GM12878 (cell line): ENCODE data around the gene RENBP. TPM values are rescaled to one million over a fixed set of nuclear protein-coding genes. Genes with fewer than 3 reads are reported as not detected.

Experiments used
- ATAC-seq: fragments of 200-7000 bp; cut with Tn5 transposase; 3 replicates; pipeline ENCODE4 v1.9.1; 2020; ENCODE audit warnings: mild to moderate bottlenecking, moderate library complexity
- BruUV-seq: library from RNA; stranded (reverse); fragments of 400-500 nt; replicated peaks from 2 replicates; lab custom pipeline; 2021; lab: Mats Ljungman, UMichigan
- CTCF ChIA-PET: fragments of 300-600 bp; sonication (Branson Sonifier 250); formaldehyde crosslinking; extraction: SDS; loops from one replicate; lab custom pipeline; 2021; ENCODE audit warnings: inconsistent platforms; lab: Yijun Ruan, JAX
- POLR2A ChIA-PET: fragments of 350-600 bp; formaldehyde crosslinking; extraction: SDS; loops from one replicate; lab custom pipeline; 2021; ENCODE audit warnings: inconsistent platforms; lab: Charles Lee
- RAD21 ChIA-PET: fragments of 300-600 bp; sonication (Branson Sonifier 250); formaldehyde crosslinking; loops from one replicate; lab custom pipeline; 2023; ENCODE audit warnings: antibody characterized with exemption; ENCODE audit not compliant: unreplicated experiment; lab: Charles Lee
- SMC1A ChIA-PET: fragments of 300-600 bp; sonication (Branson Sonifier 250); formaldehyde crosslinking; loops from one replicate; lab custom pipeline; 2023; ENCODE audit not compliant: unreplicated experiment, uncharacterized antibody; lab: Charles Lee
- DNase-seq: peaks from one replicate; pipeline ENCODE4 v3.0.0-alpha.2; 2011; ENCODE audit warnings: low read depth, low spot score
- FAIRE-seq: peaks from 3 replicates; lab custom pipeline; 2011; peaks lifted over from hg19 to GRCh38; lab: Jason Lieb, UNC
- H2AFZ ChIP-seq: 2 replicates; pipeline ENCODE4 v1.6.0; 2011; ENCODE audit warnings: low read depth, low read length, control low read depth; ENCODE audit not compliant: control insufficient read depth
- H3K27ac ChIP-seq: 2 replicates; pipeline ENCODE4 v1.5.1; 2011; ENCODE audit warnings: control low read depth; ENCODE audit not compliant: control insufficient read depth, insufficient read depth
- H3K27me3 ChIP-seq, 2 experiments: replicated peaks in 1 of 2; 2 replicates each; pipeline versions ENCODE4 v1.6.0 to v1.6.1; 2011; ENCODE audit warnings: low read length in 1 of 2; ENCODE audit not compliant: control insufficient read depth in 2 of 2, insufficient read depth in 2 of 2
- H3K36me3 ChIP-seq, 2 experiments: 2 replicates each; pipeline ENCODE4 v1.5.1; 2011; ENCODE audit warnings: low read length in 1 of 2; ENCODE audit not compliant: control insufficient read depth in 2 of 2, insufficient read depth in 2 of 2
- H3K4me1 ChIP-seq: 2 replicates; pipeline ENCODE4 v1.6.1; 2011; ENCODE audit warnings: mild to moderate bottlenecking, low read length, moderate library complexity, mixed read lengths; ENCODE audit not compliant: control insufficient read depth, insufficient read depth
- H3K4me2 ChIP-seq: 2 replicates; pipeline ENCODE4 v1.6.0; 2011; ENCODE audit warnings: control low read depth; ENCODE audit not compliant: control insufficient read depth, insufficient read depth
- H3K4me3 ChIP-seq: fragments of 200-600 bp; sonication (generic); 2 replicates; pipeline ENCODE4 v1.5.1; 2016
- H3K79me2 ChIP-seq: 2 replicates; pipeline ENCODE4 v1.6.0; 2011; ENCODE audit warnings: low read length; ENCODE audit not compliant: control insufficient read depth, insufficient read depth
- H3K9ac ChIP-seq: 2 replicates; pipeline ENCODE4 v1.8.0; 2011; ENCODE audit warnings: low read length, control low read depth, mixed read lengths; ENCODE audit not compliant: control insufficient read depth, insufficient read depth
- H3K9me3 ChIP-seq: replicated peaks from 3 replicates; pipeline ENCODE4 v1.5.1; 2011; ENCODE audit warnings: mild to moderate bottlenecking, low read length; ENCODE audit not compliant: control insufficient read depth, insufficient read depth
- H4K20me1 ChIP-seq: 2 replicates; pipeline ENCODE4 v1.6.0; 2011; ENCODE audit not compliant: control insufficient read depth, insufficient read depth
- CBX5 ChIP-seq: sonication (generic); IDR thresholded peaks from 2 replicates; pipeline ENCODE4 v1.6.1; 2016; ENCODE audit warnings: low read depth, moderate library complexity, mild to moderate bottlenecking, inconsistent platforms
- FOXM1 ChIP-seq: IDR thresholded peaks from 2 replicates; pipeline ENCODE4 v1.6.1; 2012; ENCODE audit warnings: low read depth, mild to moderate bottlenecking, inconsistent platforms, low read length, moderate library complexity
- GABPA ChIP-seq: IDR thresholded peaks from 2 replicates; pipeline ENCODE4 v1.6.1; 2014; ENCODE audit warnings: antibody characterized with exemption, low read depth, mild to moderate bottlenecking, inconsistent platforms
- HDAC2 ChIP-seq: fragments of 200-600 bp; sonication (generic); IDR thresholded peaks from 2 replicates; pipeline ENCODE4 v1.6.1; 2017
- MTA2 ChIP-seq: fragments of 450-650 bp; IDR thresholded peaks from 2 replicates; pipeline ENCODE4 v1.6.1; 2016; ENCODE audit warnings: low read depth, mild to moderate bottlenecking, moderate library complexity
- PML ChIP-seq: IDR thresholded peaks from 2 replicates; pipeline ENCODE4 v1.6.1; 2012; ENCODE audit warnings: low read length, inconsistent platforms
- RFX5 ChIP-seq: IDR thresholded peaks from 2 replicates; pipeline ENCODE4 v1.6.1; 2011; ENCODE audit warnings: low read depth, low read length, improper control_type of control experiment
- SIN3A ChIP-seq: IDR thresholded peaks from 2 replicates; pipeline ENCODE4 v1.6.1; 2012; ENCODE audit warnings: low read depth, low read length, improper control_type of control experiment
- SMAD1 ChIP-seq: fragments of 450-650 bp; IDR thresholded peaks from 2 replicates; pipeline ENCODE4 v1.6.1; 2018; ENCODE audit warnings: mild to moderate bottlenecking, low read depth; ENCODE audit not compliant: partially characterized antibody
- WGBS: methylation state at CpG from one replicate; pipeline ENCODE4 v1.1.6; 2016; ENCODE audit warnings: low lambda C conversion rate; ENCODE audit not compliant: insufficient replicate concordance, insufficient coverage; ENCODE audit errors: missing lambda C conversion rate; 5-methylcytosine and 5-hydroxymethylcytosine counted together
- in situ Hi-C: fragments of 300-500 bp; cut with MboI; formaldehyde crosslinking; loops from 9 replicates; pipeline ENCODE4 v1.14.3; 2018; ENCODE audit warnings: mixed read lengths
- intact Hi-C: fragments of 100-400 bp; cut with micrococcal nuclease; formaldehyde crosslinking; loops from one replicate; pipeline ENCODE4 v1.14.2; 2022; ENCODE audit not compliant: unreplicated experiment
- polyA plus RNA-seq, 11 experiments: library from polyadenylated mRNA; depleted of rRNA in 4 of 11; unstranded in 6 of 11; stranded (reverse) in 5 of 11; fragments of >200 nt; fragmentation: Nextera tagmentation in 4 of 11; fragmentation: Illumina TruSeq in 1 of 11; extraction: Ambion mirVana in 4 of 11; extraction: Trizol in 1 of 11; gene quantifications; 1 replicate in 1 of 11; 2 replicates in 10 of 11; pipeline versions ENCODE4 v1.2.1 to v1.2.3, GENCODE V29; 2011 to 2016; ENCODE audit warnings: inconsistent platforms in 2 of 11, missing spikeins in 2 of 11, low read depth in 1 of 11
- total RNA-seq, 4 experiments: library from RNA; depleted of rRNA in 3 of 4; stranded (reverse); fragments of >200 nt in 3 of 4; fragmentation: Illumina TruSeq in 1 of 4; extraction: Trizol in 1 of 4; gene quantifications; 2 replicates each; pipeline versions ENCODE4 v1.2.1 to v1.2.3, GENCODE V29; 2013 to 2021
- TF ChIP-seq, protein P1 (sequence below): IDR thresholded peaks from 2 replicates; pipeline ENCODE4 v1.6.1; 2011; ENCODE audit warnings: low read depth, low read length, improper control_type of control experiment, borderline replicate concordance
- TF ChIP-seq, protein P2 (sequence below): IDR thresholded peaks from 2 replicates; pipeline ENCODE4 v1.6.1; 2011; ENCODE audit warnings: borderline replicate concordance, low read depth, mild to moderate bottlenecking, moderate library complexity, low read length; ENCODE audit not compliant: insufficient read depth, poor library complexity, severe bottlenecking
- TF ChIP-seq, protein P3 (sequence below): fragments of 450-650 bp; IDR thresholded peaks from 2 replicates; pipeline ENCODE4 v1.6.1; 2017; ENCODE audit warnings: mild to moderate bottlenecking, low read depth, inconsistent platforms; ENCODE audit not compliant: poor library complexity, severe bottlenecking

The RENBP gene
- total and polyA plus RNA-seq, 10 of the 15 experiments (the other 5 are each of a cell fraction or from before 2014, with no cell fraction given) = 0.36 to 4.9 (median 1.8) TPM; not detected in 3

DNA sequence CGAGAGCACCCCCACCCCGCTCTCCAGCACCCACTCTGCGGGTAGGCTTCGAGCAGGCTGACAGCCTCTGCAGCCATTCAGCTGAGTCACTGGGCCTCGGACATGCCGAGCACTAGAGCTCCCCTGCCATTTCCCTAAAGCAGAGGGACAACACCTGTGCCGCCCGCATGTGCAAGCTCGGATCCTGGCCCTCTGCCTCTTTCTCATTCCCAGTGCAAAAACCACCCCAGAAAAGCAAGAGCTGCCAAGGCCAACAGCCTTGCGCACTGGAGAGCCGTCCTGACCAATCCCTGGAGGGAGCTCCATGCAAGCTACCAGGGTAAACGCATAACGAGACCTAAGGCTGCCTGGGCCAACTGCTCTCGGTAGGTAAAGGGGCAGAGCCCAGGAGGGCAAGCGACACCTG is 21.8 kb upstream of the RENBP start:
- H3K9me3 ChIP-seq = no peaks in the 10 kb centered on the region
- no peaks in the 10 kb centered on the region for H3K27me3 ChIP-seq
- H3K4me3 ChIP-seq = peak overlapping the region; percentile 44; the same call in 1 of the 2 replicates
- 89% methylated on average over 15 of the region's 15 CpGs for WGBS
- H4K20me1 ChIP-seq = no peaks in the 10 kb centered on the region; the same call in 1 of the 2 replicates
- no peak overlapping the region for H2AFZ ChIP-seq
- SMC1A ChIA-PET = interaction anchor here (0.8 to 4.7 kb wide), 2 partner anchors 19 to 41 kb away, joined by 3 to 21 read pairs; partner anchors contain the start of gene ARHGAP4
- no peak overlapping the region; the same call in 1 of the 2 replicates for H3K27ac ChIP-seq
- ATAC-seq = no peak
- peaks cover 9% of the 10 kb centered on the region for H3K4me1 ChIP-seq
- peak overlapping the region; percentile 81 for H3K4me2 ChIP-seq
- BruUV-seq = no TSS peak
- TF ChIP-seq RFX5 = no peak
- no peak for TF ChIP-seq FOXM1
- no peak for TF ChIP-seq GABPA
- TF ChIP-seq, all 136 proteins: peak for 0
- FAIRE-seq (no peak), DNase-seq (no peak)
- RAD21 ChIA-PET = interaction anchor here (0.8 to 6.4 kb wide), 8 partner anchors 19 to 127 kb away, joined by 3 to 48 read pairs (median 6); partner anchors contain the start of gene ARHGAP4
- Histone ChIP-seq H3K9ac (no peak overlapping the region), H3K79me2 (peaks cover 69% of the 10 kb centered on the region), H3K36me3 (peaks cover 12 to 24% of the 10 kb centered on the region in 2 experiments)
- CTCF ChIA-PET = interaction anchor here (0.7 to 5.9 kb wide), 11 partner anchors 12 to 561 kb away, joined by 3 to 40 read pairs (median 4); no protein-coding TSS in a partner anchor
- POLR2A ChIA-PET = interaction anchor here (0.9 to 7.9 kb wide), 5 partner anchors 15 to 70 kb away, joined by 3 to 68 read pairs (median 3); partner anchors contain the start of gene ARHGAP4
- in situ Hi-C loops (loop anchor here (10.0 kb wide), 1 partner anchor 1011 kb away; no protein-coding TSS in a partner anchor), intact Hi-C loops (no loop called here)

DNA sequence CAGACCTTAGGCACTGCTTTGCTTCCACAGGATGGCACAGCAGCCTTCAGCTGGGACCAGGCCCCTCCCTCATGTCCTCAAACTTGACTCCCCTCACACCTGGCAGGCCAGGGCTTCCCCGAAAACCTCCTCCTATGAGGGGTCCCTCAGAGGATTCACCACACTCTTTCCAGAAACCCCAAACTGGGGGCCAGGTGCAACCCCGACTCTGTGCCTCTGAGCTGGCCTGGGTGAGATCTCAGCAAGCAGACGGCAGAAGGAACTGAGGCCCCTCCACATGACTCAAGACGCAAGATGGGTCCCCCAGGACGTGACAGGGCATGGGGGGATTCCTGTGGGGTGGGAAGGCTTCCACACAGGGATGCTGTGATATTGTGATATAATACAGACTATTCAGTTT is 21.0 kb upstream of the RENBP start:
- peaks cover 60% of the 10 kb centered on the region for H3K79me2 ChIP-seq
- H3K4me3 ChIP-seq = no peak overlapping the region
- H3K4me1 ChIP-seq = peaks cover 9% of the 10 kb centered on the region
- no peaks in the 10 kb centered on the region; the same call in 1 of the 2 replicates for H4K20me1 ChIP-seq
- ChIA-PET CTCF (interaction anchor here (5.4 to 5.5 kb wide), 2 partner anchors 18 to 41 kb away, joined by 31 to 40 read pairs; no protein-coding TSS in a partner anchor), SMC1A (no interaction called here), RAD21 (interaction anchor here (0.7 kb wide), 1 partner anchor 21 kb away, joined by 3 read pairs; the partner anchor contains the start of gene RENBP), POLR2A (interaction anchor here (1.7 to 7.9 kb wide), 2 partner anchors 20 to 38 kb away, joined by 3 to 68 read pairs; partner anchors contain the start of gene ARHGAP4)
- H3K27me3 ChIP-seq = no peaks in the 10 kb centered on the region
- ATAC-seq (no peak), FAIRE-seq (no peak), DNase-seq (no peak)
- no TSS peak for BruUV-seq
- 63% methylated on average over 5 of the region's 5 CpGs for WGBS
- no peak overlapping the region for H3K27ac ChIP-seq
- no peak overlapping the region for H2AFZ ChIP-seq
- no peak overlapping the region for H3K9ac ChIP-seq
- peaks cover 12 to 30% of the 10 kb centered on the region in 2 experiments for H3K36me3 ChIP-seq
- intact Hi-C loops (no loop called here), in situ Hi-C loops (loop anchor here (10.0 kb wide), 1 partner anchor 1011 kb away; no protein-coding TSS in a partner anchor)
- H3K4me2 ChIP-seq = no peak overlapping the region
- H3K9me3 ChIP-seq = no peaks in the 10 kb centered on the region
- TF ChIP-seq MTA2 (no peak), HDAC2 (no peak), SIN3A (no peak), CBX5 (no peak), SMAD1 (no peak), PML (no peak)
- TF ChIP-seq, protein P1, sequence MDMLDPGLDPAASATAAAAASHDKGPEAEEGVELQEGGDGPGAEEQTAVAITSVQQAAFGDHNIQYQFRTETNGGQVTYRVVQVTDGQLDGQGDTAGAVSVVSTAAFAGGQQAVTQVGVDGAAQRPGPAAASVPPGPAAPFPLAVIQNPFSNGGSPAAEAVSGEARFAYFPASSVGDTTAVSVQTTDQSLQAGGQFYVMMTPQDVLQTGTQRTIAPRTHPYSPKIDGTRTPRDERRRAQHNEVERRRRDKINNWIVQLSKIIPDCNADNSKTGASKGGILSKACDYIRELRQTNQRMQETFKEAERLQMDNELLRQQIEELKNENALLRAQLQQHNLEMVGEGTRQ = no peak
- TF ChIP-seq, protein P2, sequence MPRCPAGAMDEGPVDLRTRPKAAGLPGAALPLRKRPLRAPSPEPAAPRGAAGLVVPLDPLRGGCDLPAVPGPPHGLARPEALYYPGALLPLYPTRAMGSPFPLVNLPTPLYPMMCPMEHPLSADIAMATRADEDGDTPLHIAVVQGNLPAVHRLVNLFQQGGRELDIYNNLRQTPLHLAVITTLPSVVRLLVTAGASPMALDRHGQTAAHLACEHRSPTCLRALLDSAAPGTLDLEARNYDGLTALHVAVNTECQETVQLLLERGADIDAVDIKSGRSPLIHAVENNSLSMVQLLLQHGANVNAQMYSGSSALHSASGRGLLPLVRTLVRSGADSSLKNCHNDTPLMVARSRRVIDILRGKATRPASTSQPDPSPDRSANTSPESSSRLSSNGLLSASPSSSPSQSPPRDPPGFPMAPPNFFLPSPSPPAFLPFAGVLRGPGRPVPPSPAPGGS = no peak
- TF ChIP-seq, protein P3, sequence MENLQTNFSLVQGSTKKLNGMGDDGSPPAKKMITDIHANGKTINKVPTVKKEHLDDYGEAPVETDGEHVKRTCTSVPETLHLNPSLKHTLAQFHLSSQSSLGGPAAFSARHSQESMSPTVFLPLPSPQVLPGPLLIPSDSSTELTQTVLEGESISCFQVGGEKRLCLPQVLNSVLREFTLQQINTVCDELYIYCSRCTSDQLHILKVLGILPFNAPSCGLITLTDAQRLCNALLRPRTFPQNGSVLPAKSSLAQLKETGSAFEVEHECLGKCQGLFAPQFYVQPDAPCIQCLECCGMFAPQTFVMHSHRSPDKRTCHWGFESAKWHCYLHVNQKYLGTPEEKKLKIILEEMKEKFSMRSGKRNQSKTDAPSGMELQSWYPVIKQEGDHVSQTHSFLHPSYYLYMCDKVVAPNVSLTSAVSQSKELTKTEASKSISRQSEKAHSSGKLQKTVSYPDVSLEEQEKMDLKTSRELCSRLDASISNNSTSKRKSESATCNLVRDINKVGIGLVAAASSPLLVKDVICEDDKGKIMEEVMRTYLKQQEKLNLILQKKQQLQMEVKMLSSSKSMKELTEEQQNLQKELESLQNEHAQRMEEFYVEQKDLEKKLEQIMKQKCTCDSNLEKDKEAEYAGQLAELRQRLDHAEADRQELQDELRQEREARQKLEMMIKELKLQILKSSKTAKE = no peak
